GM21737 (cell line): ENCODE data around the gene AQP10.
"Not testable (repeated sequence)": the region's sequence is repeated elsewhere in the genome, so short reads cannot be mapped to it uniquely, and the experiment has no call there.

Experiments used
- ATAC-seq: cut with Tn5 transposase; IDR thresholded peaks from one replicate; pipeline ENCODE4 v1.9.1; 2021; ENCODE audit warnings: mild to moderate bottlenecking, moderate library complexity; ENCODE audit not compliant: unreplicated experiment

The AQP10 gene

GRCh38 chr1:154320882-154321608 lies at the start of gene AQP10:
Gene AQP10, plus strand, starts transcription at chr1:154321093. Its CDS starts 63 bp downstream, at chr1:154321156.
- no peak for ATAC-seq

GRCh38 chr1:154272217-154272998 lies 48.5 kb upstream of the AQP10 start, which contains the start of gene HAX1:
Gene HAX1, plus strand, starts transcription at chr1:154272629. Its CDS starts 95 bp downstream, at chr1:154272724.
- ATAC-seq = peak; percentile 85

GRCh38 chr1:154272999-154273563 lies 47.8 kb upstream of the AQP10 start:
- ATAC-seq = no peak

- ATAC-seq = no peak
These were observed 44.1 kb upstream of the AQP10 start for GRCh38 chr1:154276797-154277196.

- not testable (repeated sequence) for ATAC-seq
These were observed 33.3 kb upstream of the AQP10 start for GRCh38 chr1:154287591-154287990.

GRCh38 chr1:154288661-154289060 lies 32.2 kb upstream of the AQP10 start:
- no peak for ATAC-seq

GRCh38 chr1:154290921-154291320 lies 30.0 kb upstream of the AQP10 start:
- no peak for ATAC-seq

- no peak for ATAC-seq
These were observed 25.3 kb upstream of the AQP10 start for GRCh38 chr1:154295408-154296235.

GRCh38 chr1:154301582-154301981 lies 19.3 kb upstream of the AQP10 start:
- ATAC-seq = no peak

GRCh38 chr1:154304664-154305337 lies 16.1 kb upstream of the AQP10 start:
- ATAC-seq = no peak

GRCh38 chr1:154306151-154306550 lies 14.7 kb upstream of the AQP10 start:
- no peak for ATAC-seq

- not testable (repeated sequence) for ATAC-seq
These were observed 13.1 kb upstream of the AQP10 start for GRCh38 chr1:154307670-154308270.

GRCh38 chr1:154309136-154309535 lies 11.8 kb upstream of the AQP10 start:
- ATAC-seq = not testable (repeated sequence)

- ATAC-seq = not testable (repeated sequence)
These were observed 8.4 kb upstream of the AQP10 start for GRCh38 chr1:154312229-154313065.

- no peak for ATAC-seq
These were observed 7.9 kb upstream of the AQP10 start for GRCh38 chr1:154313066-154313356.

- not testable (repeated sequence) for ATAC-seq
These were observed 6.7 kb upstream of the AQP10 start for GRCh38 chr1:154314226-154314625.

GRCh38 chr1:154316704-154317103 lies 4.2 kb upstream of the AQP10 start:
- ATAC-seq = no peak

- no peak for ATAC-seq
These were observed 2.5 kb upstream of the AQP10 start for GRCh38 chr1:154318386-154318785.

GRCh38 chr1:154321609-154321934 lies 679 bp downstream of the AQP10 start:
- not testable (repeated sequence) for ATAC-seq
